Measurements from ENCODE around the gene PDCL2.
"Not testable (repeated sequence)": the region's sequence is repeated elsewhere in the genome, so short reads cannot be mapped to it uniquely, and the experiment has no call there.

The PDCL2 gene

GRCh38 chr4:55560096-55560495 lies 31.9 kb downstream of the PDCL2 start:
- Mint-ChIP-seq H3K4me3 (no peak overlapping the region), H3K4me1 (ENCODE audit: low read depth) (peaks cover 11% of the 10 kb centered on the region), H3K27ac (no peak overlapping the region), H3K27me3 (peaks cover 11% of the 10 kb centered on the region), H3K36me3 (ENCODE audit: low read depth) (no peaks in the 10 kb centered on the region), H3K9me3 (peaks cover 3% of the 10 kb centered on the region)
- no peak for DNase-seq

- Mint-ChIP-seq H3K9me3 (peaks cover 3% of the 10 kb centered on the region), H3K36me3 (ENCODE audit: low read depth) (no peaks in the 10 kb centered on the region), H3K4me3 (no peak overlapping the region), H3K27ac (no peak overlapping the region), H3K27me3 (peaks cover 26% of the 10 kb centered on the region), H3K4me1 (ENCODE audit: low read depth) (peaks cover 11% of the 10 kb centered on the region)
- no peak for DNase-seq
These were observed 37.5 kb downstream of the PDCL2 start for GRCh38 chr4:55554453-55555030.

GRCh38 chr4:55553441-55554201 lies 38.4 kb downstream of the PDCL2 start:
- Mint-ChIP-seq H3K9me3 (peaks cover 3% of the 10 kb centered on the region), H3K36me3 (ENCODE audit: low read depth) (no peaks in the 10 kb centered on the region), H3K4me1 (ENCODE audit: low read depth) (peaks cover 18% of the 10 kb centered on the region), H3K27ac (no peak overlapping the region), H3K27me3 (peaks cover 26% of the 10 kb centered on the region), H3K4me3 (no peak overlapping the region)
- DNase-seq: no peak

- not testable (repeated sequence) for H3K36me3 Mint-ChIP-seq (ENCODE audit: low read depth); H3K27ac Mint-ChIP-seq; H3K4me3 Mint-ChIP-seq; H3K9me3 Mint-ChIP-seq; DNase-seq
- Mint-ChIP-seq H3K4me1 (ENCODE audit: low read depth) (peaks cover 33% of the 10 kb centered on the region), H3K27me3 (peaks cover 20% of the 10 kb centered on the region)
These were observed 40.1 kb downstream of the PDCL2 start for GRCh38 chr4:55551964-55552363.

GRCh38 chr4:55549888-55550287 lies 42.2 kb downstream of the PDCL2 start:
- DNase-seq: no peak

GRCh38 chr4:55547918-55548317 lies 44.1 kb downstream of the PDCL2 start:
- no peak for DNase-seq
- Mint-ChIP-seq H3K4me3 (peak overlapping the region; percentile 87), H3K27ac (no peak overlapping the region), H3K4me1 (ENCODE audit: low read depth) (peaks cover 52% of the 10 kb centered on the region), H3K36me3 (ENCODE audit: low read depth) (peaks cover 2% of the 10 kb centered on the region), H3K9me3 (no peaks in the 10 kb centered on the region), H3K27me3 (peaks cover 14% of the 10 kb centered on the region)

More at GRCh38 chr4:55549888-55550287, 42.2 kb downstream of the PDCL2 start:
- H3K9me3 Mint-ChIP-seq: no peaks in the 10 kb centered on the region
- H3K27me3 Mint-ChIP-seq: peaks cover 18% of the 10 kb centered on the region
- peak overlapping the region; percentile 58 for H3K27ac Mint-ChIP-seq
- H3K4me3 Mint-ChIP-seq: no peak overlapping the region
- peaks cover 36% of the 10 kb centered on the region for H3K4me1 Mint-ChIP-seq (ENCODE audit: low read depth)
- peaks cover 2% of the 10 kb centered on the region for H3K36me3 Mint-ChIP-seq (ENCODE audit: low read depth)

GRCh38 chr4:55547466-55547770 lies 44.6 kb downstream of the PDCL2 start:
- DNase-seq: no peak
- H3K36me3 Mint-ChIP-seq (ENCODE audit: low read depth): peaks cover 2% of the 10 kb centered on the region

GRCh38 chr4:55546756-55547465 lies 45.1 kb downstream of the PDCL2 start, which contains the start of gene CLOCK:
CLOCK (minus strand) TSS chr4:55546909; CDS start chr4:55482785, 64,124 bp downstream.
- H3K4me3 Mint-ChIP-seq: peak within 1 kb of the TSS; percentile 87
- peak within 1 kb of the TSS; percentile 94 for H3K27ac Mint-ChIP-seq
- H3K36me3 Mint-ChIP-seq (ENCODE audit: low read depth): peaks cover 2% of the 10 kb centered on the region
- peaks cover 56% of the 10 kb centered on the region for H3K4me1 Mint-ChIP-seq (ENCODE audit: low read depth)
- peaks cover 6% of the 10 kb centered on the region for H3K27me3 Mint-ChIP-seq
- DNase-seq: peak; percentile 92
- H3K9me3 Mint-ChIP-seq: no peaks in the 10 kb centered on the region

More at GRCh38 chr4:55547466-55547770, 44.6 kb downstream of the PDCL2 start:
- Mint-ChIP-seq H3K27me3 (peaks cover 9% of the 10 kb centered on the region), H3K9me3 (no peaks in the 10 kb centered on the region), H3K4me1 (ENCODE audit: low read depth) (peaks cover 54% of the 10 kb centered on the region), H3K4me3 (peak overlapping the region; percentile 87), H3K27ac (peak overlapping the region; percentile 94)

GRCh38 chr4:55546506-55546755 lies 45.6 kb downstream of the PDCL2 start:
- peak overlapping the region; percentile 73 for H3K27ac Mint-ChIP-seq
- peaks cover 60% of the 10 kb centered on the region for H3K4me1 Mint-ChIP-seq (ENCODE audit: low read depth)
- H3K36me3 Mint-ChIP-seq (ENCODE audit: low read depth): peaks cover 2% of the 10 kb centered on the region

GRCh38 chr4:55545641-55546505 lies 46.2 kb downstream of the PDCL2 start:
- DNase-seq: peak; percentile 82
- Mint-ChIP-seq H3K9me3 (no peaks in the 10 kb centered on the region), H3K4me3 (peak overlapping the region; percentile 87), H3K4me1 (ENCODE audit: low read depth) (peaks cover 63% of the 10 kb centered on the region), H3K27ac (peak overlapping the region; percentile 88), H3K36me3 (ENCODE audit: low read depth) (peaks cover 2% of the 10 kb centered on the region), H3K27me3 (peaks cover 3% of the 10 kb centered on the region)

More at GRCh38 chr4:55546506-55546755, 45.6 kb downstream of the PDCL2 start:
- Mint-ChIP-seq H3K9me3 (no peaks in the 10 kb centered on the region), H3K4me3 (peak overlapping the region; percentile 87), H3K27me3 (peaks cover 3% of the 10 kb centered on the region)
- no peak for DNase-seq

- Mint-ChIP-seq H3K9me3 (no peaks in the 10 kb centered on the region), H3K4me3 (peak overlapping the region; percentile 87), H3K36me3 (ENCODE audit: low read depth) (peaks cover 6% of the 10 kb centered on the region), H3K27ac (peak overlapping the region; percentile 88), H3K4me1 (ENCODE audit: low read depth) (peaks cover 62% of the 10 kb centered on the region), H3K27me3 (peaks cover 3% of the 10 kb centered on the region)
- DNase-seq: no peak
These were observed 46.9 kb downstream of the PDCL2 start for GRCh38 chr4:55545151-55545550.

GRCh38 chr4:55543858-55544257 lies 48.2 kb downstream of the PDCL2 start:
- H3K27ac Mint-ChIP-seq: no peak overlapping the region
- H3K4me1 Mint-ChIP-seq (ENCODE audit: low read depth): peaks cover 57% of the 10 kb centered on the region
- DNase-seq: no peak
- H3K4me3 Mint-ChIP-seq: no peak overlapping the region
- no peaks in the 10 kb centered on the region for H3K9me3 Mint-ChIP-seq
- peaks cover 3% of the 10 kb centered on the region for H3K27me3 Mint-ChIP-seq
- peaks cover 6% of the 10 kb centered on the region for H3K36me3 Mint-ChIP-seq (ENCODE audit: low read depth)

- Mint-ChIP-seq H3K27me3 (no peaks in the 10 kb centered on the region), H3K36me3 (ENCODE audit: low read depth) (peaks cover 10% of the 10 kb centered on the region), H3K4me1 (ENCODE audit: low read depth) (peaks cover 53% of the 10 kb centered on the region), H3K9me3 (no peaks in the 10 kb centered on the region), H3K27ac (no peak overlapping the region), H3K4me3 (no peak overlapping the region)
- no peak for DNase-seq
These were observed 51.8 kb downstream of the PDCL2 start for GRCh38 chr4:55540271-55540670.

- Mint-ChIP-seq H3K4me1 (ENCODE audit: low read depth) (peaks cover 48% of the 10 kb centered on the region), H3K36me3 (ENCODE audit: low read depth) (peaks cover 15% of the 10 kb centered on the region), H3K27me3 (no peaks in the 10 kb centered on the region), H3K4me3 (no peak overlapping the region), H3K9me3 (no peaks in the 10 kb centered on the region), H3K27ac (no peak overlapping the region)
- DNase-seq: no peak
These were observed 52.4 kb downstream of the PDCL2 start for GRCh38 chr4:55539658-55540057.

Measured in activated T-cell treated with anti-CD3 and anti-CD28 coated beads, Interleukin-2, amount 50 U/mL, for 24 hours (primary cell).